Bronchial epithelial cell (primary cell): ENCODE measurements around the gene PRKCH. TPM values are rescaled to one million over a fixed set of nuclear protein-coding genes. Genes with fewer than 3 reads are reported as not detected.

ENCODE experiments used
- DNase-seq: peaks from one replicate; pipeline ENCODE4 v3.0.0-alpha.2; 2010; ENCODE audit warnings: low read depth
- FAIRE-seq: peaks from 2 replicates; lab custom pipeline; 2011; peaks lifted over from hg19 to GRCh38; lab: Jason Lieb, UNC
- H3K27me3 ChIP-seq: 2 replicates; pipeline ENCODE4 v1.5.1; 2011; ENCODE audit warnings: low read length; ENCODE audit not compliant: control insufficient read depth, insufficient read depth
- H3K36me3 ChIP-seq: 2 replicates; pipeline ENCODE4 v1.5.1; 2011; ENCODE audit warnings: low read length; ENCODE audit not compliant: control insufficient read depth, insufficient read depth
- H3K4me3 ChIP-seq: 2 replicates; pipeline ENCODE4 v1.5.1; 2011; ENCODE audit warnings: mild to moderate bottlenecking, low read depth, low read length, control low read depth
- CTCF ChIP-seq: IDR thresholded peaks from 2 replicates; pipeline ENCODE4 v1.5.1; 2011; ENCODE audit warnings: mild to moderate bottlenecking, moderate library complexity, low read length, control low read depth, inconsistent platforms; ENCODE audit not compliant: insufficient read depth, severe bottlenecking
- total RNA-seq: library from RNA; depleted of rRNA; stranded (reverse); fragments of >200 nt; gene quantifications from 2 replicates; pipeline ENCODE4 v1.2.1, GENCODE V29; 2014

PRKCH gene
- total RNA-seq, 1 donor from 2014 or later: 24.5 TPM

GRCh38 chr14:61439779-61440418 is 118.5 kb downstream of the PRKCH start:
- Histone ChIP-seq H3K4me3 (no peak overlapping the region), H3K27me3 (no peaks in the 10 kb centered on the region), H3K36me3 (peaks cover 2% of the 10 kb centered on the region)
- no peak for FAIRE-seq
- TF ChIP-seq CTCF: no peak
- no peak for DNase-seq

DNA sequence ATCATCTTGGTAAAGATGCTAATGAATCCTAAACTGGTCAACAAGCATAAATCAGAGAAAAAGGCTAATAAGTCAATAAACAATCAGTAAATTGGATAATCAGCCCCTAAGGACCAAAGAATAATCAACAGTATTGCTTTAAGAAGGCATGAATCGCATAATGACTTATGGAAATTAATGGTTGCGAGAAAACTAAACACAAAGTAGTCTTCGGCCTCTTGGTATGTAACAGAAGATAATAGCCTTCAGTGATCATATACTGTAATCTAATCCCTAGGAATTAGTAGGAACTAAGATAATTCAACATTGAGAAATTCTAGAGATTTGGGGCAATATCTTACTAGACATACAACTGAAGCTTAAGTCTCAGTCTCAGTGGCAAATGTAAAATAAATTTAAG is 122.1 kb downstream of the PRKCH start:
- DNase-seq (no peak), FAIRE-seq (no peak)
- no peak overlapping the region for H3K4me3 ChIP-seq
- no peaks in the 10 kb centered on the region for H3K27me3 ChIP-seq
- peaks cover 2% of the 10 kb centered on the region for H3K36me3 ChIP-seq
- TF ChIP-seq CTCF: no peak

DNA sequence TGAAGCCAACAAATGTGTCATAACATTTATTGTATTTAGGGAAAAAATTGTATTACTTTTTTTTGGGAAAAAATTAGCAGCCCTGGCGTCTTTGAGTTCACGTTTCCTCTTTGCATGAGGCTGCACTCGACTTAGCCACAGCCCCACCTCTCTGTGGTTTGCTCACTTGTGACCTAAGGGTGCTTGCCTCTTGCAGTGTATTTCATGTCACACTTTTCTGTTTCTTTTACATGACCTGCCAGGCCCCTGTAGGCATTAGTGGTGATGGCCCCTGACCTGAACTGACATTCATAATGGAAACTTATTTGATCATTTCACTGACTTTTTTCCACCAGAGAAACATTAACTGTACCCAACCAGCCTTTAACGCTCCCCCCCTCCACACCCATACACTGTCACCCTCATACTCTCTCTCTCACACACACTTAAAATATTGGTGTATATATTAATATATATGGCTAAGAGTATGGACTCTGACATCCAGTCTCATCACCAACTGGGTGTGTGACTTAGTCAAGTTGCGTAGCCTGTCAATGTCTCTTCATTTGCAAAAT is 122.9 kb downstream of the PRKCH start:
- FAIRE-seq (no peak), DNase-seq (no peak)
- TF ChIP-seq CTCF: no peak

DNA sequence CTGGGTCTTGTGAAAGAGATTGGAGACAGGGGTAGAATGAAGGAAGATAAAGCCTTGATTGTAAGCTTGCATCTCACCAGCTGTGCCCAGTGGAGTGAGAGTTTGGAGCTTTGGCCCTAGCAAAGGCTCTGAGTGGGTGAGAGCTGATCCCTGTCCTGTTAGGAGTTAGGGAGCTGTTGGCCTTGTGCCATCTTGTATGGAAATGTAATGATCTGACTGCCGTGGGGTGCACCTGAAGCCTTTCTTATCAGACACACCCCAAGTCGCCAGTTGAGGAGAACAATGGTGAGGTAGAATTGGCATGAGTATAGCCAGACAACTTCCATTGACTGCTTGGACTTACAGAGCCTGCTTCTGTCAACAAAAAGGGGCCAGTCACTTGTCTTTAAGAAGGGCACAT is 130.1 kb downstream of the PRKCH start:
- no peaks in the 10 kb centered on the region for H3K27me3 ChIP-seq
- peaks cover 6% of the 10 kb centered on the region for H3K36me3 ChIP-seq
- FAIRE-seq (no peak), DNase-seq (no peak)
- no peak overlapping the region for H3K4me3 ChIP-seq
- no peak for TF ChIP-seq CTCF

More for the DNA sequence above, 122.9 kb downstream of the PRKCH start:
- Histone ChIP-seq H3K27me3 (no peaks in the 10 kb centered on the region), H3K36me3 (peaks cover 2% of the 10 kb centered on the region), H3K4me3 (no peak overlapping the region)

GRCh38 chr14:61451891-61452400 is 130.6 kb downstream of the PRKCH start:
- Histone ChIP-seq H3K36me3 (peaks cover 6% of the 10 kb centered on the region), H3K4me3 (no peak overlapping the region), H3K27me3 (no peaks in the 10 kb centered on the region)
- DNase-seq (no peak), FAIRE-seq (no peak)
- TF ChIP-seq CTCF: no peak
